CD4-positive, alpha-beta T cell treated with Interleukin-1 beta for 1 hour (primary cell): ENCODE results near the gene SLC27A6.
"Not testable (repeated sequence)": the region's sequence is repeated elsewhere in the genome, so short reads cannot be mapped to it uniquely, and the experiment has no call there.

Experiments used
- DNase-seq, 2 donors: peaks; one replicate each; pipeline ENCODE4 v3.0.0-alpha.2; 2020 to 2022

Gene SLC27A6

DNA sequence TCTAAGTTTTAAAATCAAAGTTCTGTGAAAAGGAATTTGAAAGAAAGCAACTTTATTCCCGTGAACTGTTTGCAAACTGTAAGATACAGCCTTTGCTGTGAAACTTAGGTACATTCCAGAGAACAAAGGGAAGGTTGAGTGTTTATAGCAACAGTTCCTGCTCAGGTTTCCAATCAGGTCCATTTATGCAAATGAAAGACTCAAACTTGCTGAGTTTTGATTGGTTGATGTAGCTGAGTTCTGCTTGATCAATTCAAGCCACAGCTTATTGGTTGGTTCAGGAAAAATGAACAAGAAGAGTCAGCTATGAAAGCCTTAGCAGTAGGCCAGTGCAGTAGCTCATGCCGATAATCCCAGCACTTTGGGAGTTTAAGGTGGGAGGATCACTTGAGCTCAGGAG, 37.9 kb downstream of the SLC27A6 start:
- DNase-seq = no peak

- DNase-seq = no peak
Observed at GRCh38 chr5:129014185-129014584, 48.9 kb downstream of the SLC27A6 start.

DNA sequence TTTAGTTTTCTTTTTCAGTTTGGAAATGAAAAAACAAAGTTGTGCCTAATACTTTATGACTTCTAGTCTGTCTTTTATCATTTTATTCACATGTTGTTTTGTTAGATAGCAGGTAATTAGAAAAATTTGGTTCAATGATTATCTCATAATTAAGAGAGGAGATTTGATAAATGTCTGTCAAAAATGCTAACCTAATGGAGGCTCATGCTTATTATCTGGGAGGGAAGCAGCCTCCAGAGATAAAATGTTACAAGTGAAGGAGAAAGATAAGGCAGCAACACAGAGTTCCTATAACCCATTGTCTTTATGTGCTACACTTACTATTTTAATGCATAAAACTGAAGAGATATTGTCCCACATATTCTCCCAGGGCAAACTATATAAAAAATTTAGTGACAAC, 53.5 kb downstream of the SLC27A6 start:
- DNase-seq = no peak

DNA sequence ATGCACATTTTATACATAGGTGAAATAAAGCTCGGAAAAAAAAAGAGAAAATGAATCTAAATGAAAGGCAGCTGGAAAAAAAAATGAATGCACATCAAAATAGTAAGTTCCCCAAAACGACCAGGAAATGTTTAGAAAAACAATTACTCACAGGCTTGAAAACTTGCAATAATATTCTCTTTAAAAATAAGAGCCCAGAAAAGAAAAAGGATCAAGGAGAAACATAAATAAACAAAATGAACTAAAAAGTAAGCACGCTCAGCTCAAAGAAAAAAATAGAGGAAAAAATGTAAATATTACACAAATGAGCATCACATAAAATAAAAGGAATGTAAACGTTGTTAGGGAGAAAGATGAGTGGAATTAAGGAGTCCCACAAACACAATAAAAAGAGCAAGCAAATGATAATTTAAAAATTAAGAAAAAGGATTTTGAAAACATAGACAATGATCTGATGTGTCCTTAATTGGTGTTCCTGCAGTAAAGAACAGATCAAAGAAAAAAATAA, 54.2 kb downstream of the SLC27A6 start:
- DNase-seq = no peak

DNA sequence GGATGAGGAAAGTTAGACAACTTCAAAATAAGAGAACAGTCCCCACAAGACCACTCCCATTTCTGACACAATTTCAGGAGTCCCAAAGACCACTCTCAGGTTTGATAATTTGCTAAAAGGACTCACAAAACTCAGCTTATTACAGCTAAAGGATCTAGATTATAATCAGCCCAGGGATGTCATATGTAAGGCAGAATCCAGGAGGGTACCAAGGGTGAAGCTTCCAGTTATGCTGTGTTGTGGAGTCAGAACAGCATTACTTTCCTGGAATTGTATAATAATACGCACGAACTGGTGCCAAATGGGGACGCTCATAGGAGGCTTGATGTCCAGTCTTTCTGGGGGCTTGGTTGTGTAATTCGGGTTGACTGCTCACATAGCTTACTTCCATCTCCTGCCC, 55.4 kb downstream of the SLC27A6 start:
- no peak for DNase-seq

DNA sequence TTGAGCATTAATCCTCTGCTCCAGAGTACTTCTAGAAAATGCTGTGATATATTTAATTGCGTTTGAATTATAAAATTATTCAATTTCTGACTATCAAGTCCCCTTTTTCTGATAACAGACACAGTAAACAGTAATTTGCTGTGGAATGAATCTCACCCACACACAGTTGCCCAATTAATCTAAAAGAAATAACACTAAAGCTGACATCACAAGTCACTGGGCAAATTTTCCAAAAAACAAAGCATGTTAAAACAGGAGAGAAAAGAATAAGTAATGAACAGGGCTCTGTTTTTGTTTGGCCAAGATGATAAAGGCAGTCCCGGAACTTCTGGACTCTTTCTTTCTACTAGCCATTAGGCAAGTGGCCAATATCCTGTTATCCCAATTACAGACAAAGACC, 56.5 kb downstream of the SLC27A6 start:
- no peak for DNase-seq

DNA sequence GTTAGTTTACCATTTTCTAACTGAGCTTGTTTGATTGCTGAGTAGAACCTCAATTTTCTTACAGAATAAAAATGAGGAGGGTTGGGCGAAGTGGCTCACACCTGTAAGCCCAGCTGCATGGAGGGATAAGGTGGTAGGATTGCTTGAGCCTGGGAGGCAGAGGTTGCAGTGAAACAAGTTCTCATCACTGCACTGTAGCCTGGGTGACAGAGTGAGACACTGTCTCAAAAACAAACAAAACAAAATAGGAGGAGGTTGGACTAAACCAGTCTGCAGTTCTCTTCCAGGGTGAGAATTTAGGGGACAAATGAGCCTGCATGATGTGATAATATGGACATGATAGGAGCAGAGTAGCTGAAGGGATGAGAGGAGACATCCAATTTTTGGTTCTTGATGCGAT, 57.3 kb downstream of the SLC27A6 start:
- no peak for DNase-seq

- DNase-seq = no peak
Observed at GRCh38 chr5:129027260-129027659, 62.0 kb downstream of the SLC27A6 start.

DNA sequence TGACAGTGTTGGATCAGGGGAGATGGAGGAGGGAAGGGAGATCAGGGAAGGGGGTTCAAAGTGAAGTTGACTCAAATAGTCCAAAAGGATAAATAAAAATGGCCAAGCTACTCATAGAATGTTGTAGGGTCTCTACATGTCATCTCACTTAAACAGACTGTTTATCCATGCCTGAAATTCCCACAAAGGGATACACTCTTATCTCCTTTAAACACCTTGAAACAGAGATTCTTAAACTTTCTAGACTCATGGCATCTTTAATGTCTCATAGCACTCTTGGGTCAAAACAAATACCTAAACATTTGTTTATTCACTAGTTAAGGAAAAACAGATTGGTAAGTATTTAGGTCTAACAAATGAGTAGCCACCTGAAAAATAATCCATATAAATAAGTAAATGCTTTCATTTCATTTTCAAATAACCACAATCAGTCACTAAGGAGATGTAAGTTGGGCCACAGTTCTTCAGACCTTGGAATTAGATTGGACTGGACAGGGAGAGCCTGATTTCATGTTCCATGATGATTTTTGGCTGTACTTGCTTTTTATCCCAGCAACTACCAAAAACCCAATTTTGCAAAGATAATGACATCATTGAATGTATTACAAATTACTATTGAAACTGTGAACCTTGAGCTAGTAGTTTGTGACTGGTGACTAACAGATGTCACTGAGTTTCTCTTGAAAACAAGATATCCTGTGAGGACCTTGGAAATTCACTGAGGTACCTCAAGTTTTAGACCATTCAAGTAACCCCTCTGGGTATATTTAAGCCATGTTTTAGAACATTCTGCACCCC, 66.8 kb downstream of the SLC27A6 start:
- no peak for DNase-seq

DNA sequence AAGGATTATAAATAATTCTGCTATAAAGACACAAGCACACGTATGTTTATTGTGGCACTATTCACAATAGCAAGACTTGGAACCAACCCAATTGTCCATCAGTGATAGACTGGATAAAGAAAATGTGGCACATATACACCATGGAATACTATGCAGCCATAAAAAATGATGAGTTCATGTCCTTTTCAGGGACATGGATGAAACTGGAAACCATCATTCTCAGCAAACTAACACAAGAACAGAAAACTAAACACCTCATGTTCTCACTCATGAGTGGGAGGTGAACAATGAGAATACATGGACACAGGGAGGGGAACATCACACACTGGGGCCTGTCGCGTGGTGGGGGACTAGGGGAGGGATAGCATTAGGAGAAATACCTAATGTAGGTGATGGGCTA, 71.0 kb downstream of the SLC27A6 start:
- DNase-seq = not testable (repeated sequence)

DNA sequence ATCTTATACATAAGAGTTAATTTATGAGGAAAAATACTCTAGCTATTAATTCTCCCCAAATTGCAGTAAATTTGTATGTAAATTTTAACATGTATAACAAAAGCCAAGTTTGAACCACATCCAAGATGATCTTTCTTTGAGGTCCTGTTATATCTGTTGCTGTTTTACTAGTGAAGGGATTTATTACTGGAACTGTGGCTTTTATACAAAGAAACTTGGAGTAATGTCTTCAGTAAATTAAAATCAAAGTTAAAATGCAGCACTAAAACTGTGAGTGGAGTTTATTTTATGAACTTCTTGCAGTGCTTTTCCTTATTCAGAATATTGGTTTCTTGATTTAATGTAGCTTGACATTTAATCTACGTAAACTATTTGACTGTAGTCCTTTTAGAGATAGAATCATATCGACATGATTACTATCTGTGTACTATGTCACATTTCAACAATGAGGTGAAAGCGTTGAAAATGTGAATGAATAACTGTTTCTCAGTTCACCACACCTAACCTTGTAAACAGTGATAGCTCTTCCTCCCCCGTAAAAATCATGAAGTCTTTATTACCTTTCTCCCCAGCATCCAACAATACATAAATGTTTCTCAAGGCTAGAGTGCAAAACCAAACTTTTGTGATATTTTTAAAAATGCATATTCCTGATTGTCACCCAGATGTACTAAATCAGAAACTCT, 76.1 kb downstream of the SLC27A6 start:
- DNase-seq = no peak

- DNase-seq = no peak
Observed at GRCh38 chr5:129042306-129042705, 77.0 kb downstream of the SLC27A6 start.

- no peak for DNase-seq
Observed at GRCh38 chr5:129043894-129044293, 78.6 kb downstream of the SLC27A6 start.

DNA sequence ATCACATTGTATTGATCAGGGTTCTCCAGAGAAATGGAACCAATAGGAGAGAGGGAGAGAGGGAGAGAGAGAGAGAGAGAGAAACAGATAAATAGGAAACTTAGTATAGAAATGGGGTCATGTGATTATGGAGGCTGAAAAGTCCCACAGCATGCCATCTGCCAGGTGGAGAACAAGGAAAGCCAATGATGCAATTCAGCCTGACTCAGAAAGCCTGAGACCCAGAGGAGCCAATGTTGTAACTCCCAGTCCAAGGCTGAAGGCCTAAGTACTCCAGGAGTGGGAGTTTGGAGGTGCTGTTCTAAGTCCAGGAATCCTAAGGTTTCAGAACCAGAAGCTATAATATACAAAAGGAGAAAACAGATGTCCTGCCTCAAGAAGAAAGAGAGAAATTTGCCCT, 80.9 kb downstream of the SLC27A6 start:
- no peak for DNase-seq

DNA sequence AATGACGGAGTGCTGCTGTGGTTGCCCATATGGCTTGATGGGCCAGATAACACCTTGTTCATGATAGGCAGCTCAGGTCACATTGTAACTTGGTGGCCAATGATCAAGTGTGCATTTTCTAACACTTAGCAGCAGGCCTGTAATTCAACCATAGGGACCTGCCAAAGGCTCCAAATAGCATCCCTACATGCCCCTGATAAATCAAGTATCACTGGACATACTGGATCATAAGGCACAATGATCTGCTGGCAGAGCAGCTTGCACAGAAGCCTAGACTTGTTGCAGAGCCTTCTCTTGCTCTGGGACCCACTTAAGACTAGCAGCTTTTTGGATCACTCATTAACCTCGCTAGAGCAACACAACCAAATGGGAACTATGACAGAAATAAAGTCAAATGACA, 83.2 kb downstream of the SLC27A6 start:
- no peak for DNase-seq

DNA sequence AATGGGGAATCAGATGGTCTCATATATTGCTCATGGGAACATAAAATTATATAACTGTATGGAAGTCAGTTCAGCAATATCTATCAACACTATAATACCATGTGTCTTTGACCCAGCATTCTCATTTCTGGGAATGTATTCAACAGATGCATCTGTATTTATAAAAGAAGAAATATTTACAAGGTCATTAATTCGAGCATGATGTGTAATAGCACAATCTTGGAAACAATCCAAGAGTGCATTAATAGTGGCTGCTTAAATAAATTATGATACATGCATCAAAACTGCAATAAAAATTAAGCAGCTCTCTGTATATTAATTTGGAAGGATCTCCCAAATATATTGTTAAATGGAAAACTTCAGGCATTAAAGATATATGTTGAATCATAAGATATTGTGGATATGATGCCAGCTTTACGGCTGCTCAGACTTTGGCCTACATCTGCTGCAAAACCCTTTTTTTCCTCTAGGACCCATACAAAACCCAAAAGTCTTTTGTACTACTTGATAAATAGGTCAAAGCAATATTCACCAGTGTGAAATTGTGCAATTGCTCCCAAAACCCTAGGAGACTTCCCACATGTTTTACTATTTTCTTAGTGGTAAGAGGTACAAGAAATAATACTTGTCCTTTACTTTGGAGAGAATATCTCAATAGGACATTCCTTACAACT, 84.0 kb downstream of the SLC27A6 start:
- no peak for DNase-seq

- no peak for DNase-seq
Observed at GRCh38 chr5:129051283-129051682, 86.0 kb downstream of the SLC27A6 start.

DNA sequence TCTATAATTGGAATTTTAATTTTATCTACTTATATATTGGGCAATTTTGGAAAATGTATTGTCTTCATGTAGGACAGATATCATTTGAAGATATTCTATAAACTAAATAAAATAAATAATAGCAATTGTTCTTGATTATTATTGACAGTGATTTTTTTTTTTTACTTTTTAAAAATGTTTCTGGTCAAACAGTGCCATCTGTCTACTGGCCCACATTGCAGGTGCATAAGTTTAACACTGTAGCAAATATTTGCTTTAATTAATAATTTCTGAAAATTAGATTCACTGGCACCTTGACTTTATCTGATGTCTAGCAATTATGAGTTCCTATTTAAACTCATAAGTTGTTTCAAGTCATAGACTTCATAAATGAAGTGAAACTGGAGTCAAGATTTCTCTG, 88.2 kb downstream of the SLC27A6 start:
- DNase-seq = no peak

GRCh38 chr5:129057329-129057728, 92.0 kb downstream of the SLC27A6 start:
- DNase-seq = no peak

- DNase-seq = no peak
Observed at GRCh38 chr5:129061849-129062248, 96.6 kb downstream of the SLC27A6 start.

GRCh38 chr5:129063483-129064113, 98.3 kb downstream of the SLC27A6 start:
- DNase-seq = no peak

- DNase-seq = no peak
Observed at GRCh38 chr5:129065721-129066120, 100.4 kb downstream of the SLC27A6 start.

GRCh38 chr5:129067745-129068144, 102.5 kb downstream of the SLC27A6 start:
- no peak for DNase-seq
